Kidney (tissue), 14 donors: ENCODE data around the gene PRR33. TPM values are rescaled to one million over a fixed set of nuclear protein-coding genes. Genes with fewer than 3 reads are reported as not detected.
A peak's percentile ranks its signal among the peaks of the same experiment; 100 is the strongest.

Source experiments
- DNase-seq, 5 donors: peaks; one replicate each; pipeline ENCODE4 v3.0.0-alpha.2; 2013 to 2020
- FAIRE-seq: peaks from 2 replicates; lab custom pipeline; 2012; peaks lifted over from hg19 to GRCh38; lab: Jason Lieb, UNC
- H3K27ac ChIP-seq, 2 donors: one replicate each; pipeline ENCODE4 v1.7.0; 2013; ENCODE audit warnings: low read depth in 2 of 2, low read length in 2 of 2, inconsistent platforms in 1 of 2
- H3K27me3 ChIP-seq: one replicate; pipeline ENCODE4 v1.7.1; 2013; ENCODE audit warnings: low read length, inconsistent platforms; ENCODE audit not compliant: control insufficient read depth, insufficient read depth
- H3K36me3 ChIP-seq, 3 donors: one replicate each; pipeline versions ENCODE4 v1.7.0 to v1.7.1; 2013; ENCODE audit warnings: low read length in 3 of 3, control low read depth in 1 of 3, inconsistent platforms in 1 of 3; ENCODE audit not compliant: insufficient read depth in 3 of 3, control insufficient read depth in 2 of 3
- H3K4me1 ChIP-seq, 3 donors: one replicate each; pipeline versions ENCODE4 v1.7.0 to v1.7.1; 2013; ENCODE audit warnings: low read length in 3 of 3, inconsistent platforms in 1 of 3, low read depth in 1 of 3; ENCODE audit not compliant: control insufficient read depth in 2 of 3, insufficient read depth in 2 of 3
- H3K4me3 ChIP-seq, 3 donors: one replicate each; pipeline versions ENCODE4 v1.7.0 to v1.8.1; 2013; ENCODE audit warnings: low read length in 3 of 3, control low read depth in 1 of 3, inconsistent platforms in 1 of 3
- H3K9ac ChIP-seq, 3 donors: one replicate each; pipeline versions ENCODE4 v1.7.0 to v1.7.1; 2013; ENCODE audit warnings: low read length in 3 of 3, control low read depth in 1 of 3, inconsistent platforms in 1 of 3
- H3K9me3 ChIP-seq, 3 donors: one replicate each; pipeline versions ENCODE4 v1.7.0 to v1.7.1; 2013; ENCODE audit warnings: low read length in 3 of 3, control low read depth in 1 of 3, inconsistent platforms in 1 of 3; ENCODE audit not compliant: control insufficient read depth in 2 of 3, insufficient read depth in 1 of 3
- CTCF ChIP-seq: IDR thresholded peaks from 3 replicates; pipeline ENCODE4 v1.5.1; 2012; ENCODE audit warnings: mild to moderate bottlenecking, moderate library complexity, borderline replicate concordance; ENCODE audit not compliant: insufficient read depth; ENCODE audit errors: extremely low read depth
- intact Hi-C: fragments of 100-400 bp; cut with DNase I; formaldehyde crosslinking; loops from one replicate; pipeline ENCODE4 v1.11.1; 2022
- polyA plus RNA-seq: library from polyadenylated mRNA; stranded (reverse); fragments of 350-450 nt; fragmentation: Illumina TruSeq; extraction: RNeasy Lipid Tissue Mini Kit (QIAGEN cat#74804); gene quantifications from one replicate; pipeline ENCODE4 v1.2.3, GENCODE V29; 2014; ENCODE audit warnings: low read depth, low replicate concordance; ENCODE audit not compliant: insufficient read depth
- total RNA-seq: library from RNA; stranded (reverse); fragmentation: NEBNext Ultra II Directional; extraction: Animal tissue kit (Norgen Biotek cat#: 25700); gene quantifications from one replicate; pipeline ENCODE4 v1.2.1, GENCODE V29; 2021
- donor health status: control.
- donor health status: control.
- donor health status: control.
- donor health status: control.
- donor health status: control.
- donor health status: DM: yes; HTN: yes; CAD: no.
- donor health status: Normal renal cell carcinoma (clear cell type).

Gene PRR33
- total and polyA plus RNA-seq, 2 donors from 2014 or later = not detected

DNA sequence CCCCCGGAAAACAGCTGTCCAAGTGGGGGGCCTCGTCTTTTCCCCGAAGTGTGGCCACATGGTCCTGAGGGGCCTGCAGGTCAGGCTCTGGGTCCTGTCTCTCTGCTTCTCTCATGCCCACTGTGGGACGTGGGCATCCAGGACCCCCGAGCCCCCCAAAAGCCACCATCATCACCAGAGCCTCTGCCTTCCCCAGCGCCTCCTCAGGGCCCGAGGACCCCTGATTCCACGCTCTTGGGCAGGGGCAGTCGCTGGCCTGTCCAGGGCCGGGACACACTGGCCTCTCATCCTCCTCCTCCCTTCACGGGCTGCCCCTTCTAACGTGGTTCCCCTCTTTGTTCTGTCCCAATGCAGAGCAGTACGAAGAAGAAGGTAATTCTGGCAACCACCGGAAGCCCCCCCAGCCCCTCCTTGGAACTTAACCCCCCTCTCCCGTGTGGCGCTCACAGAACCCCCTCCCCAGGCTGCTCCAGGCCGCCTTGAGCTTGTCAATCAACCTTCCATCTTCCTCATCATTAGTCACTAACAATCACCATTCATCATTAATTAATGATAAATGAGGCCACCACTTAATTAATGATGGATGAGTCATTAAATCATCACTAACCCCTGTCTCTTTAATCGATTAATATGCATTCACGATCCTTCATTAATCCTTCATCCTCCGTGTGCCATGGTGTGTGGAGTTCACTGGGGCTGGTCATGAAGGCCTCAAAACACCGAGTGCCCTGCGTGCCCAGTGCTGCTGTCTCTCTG lies 31.7 kb upstream of the PRR33 start:
- H3K4me3 ChIP-seq = no peak overlapping the region
- no peak overlapping the region for H3K27ac ChIP-seq
- peak in 1 of 5 donors; percentile 36 for DNase-seq
- H3K36me3 ChIP-seq = no peaks in the 10 kb centered on the region
- H3K9me3 ChIP-seq = no peaks in the 10 kb centered on the region
- no peaks in the 10 kb centered on the region for H3K4me1 ChIP-seq
- no peak overlapping the region for H3K9ac ChIP-seq
- intact Hi-C loops = no loop called here
- H3K27me3 ChIP-seq = no peaks in the 10 kb centered on the region
- no peak for FAIRE-seq
- no peak for TF ChIP-seq CTCF

- Histone ChIP-seq H3K27me3 (no peaks in the 10 kb centered on the region), H3K9ac (no peak overlapping the region), H3K4me3 (no peak overlapping the region), H3K27ac (no peak overlapping the region), H3K4me1 (no peaks in the 10 kb centered on the region), H3K36me3 (no peaks in the 10 kb centered on the region), H3K9me3 (no peaks in the 10 kb centered on the region)
- no peak for TF ChIP-seq CTCF
- FAIRE-seq = no peak
- DNase-seq = peak in 2 of 5 donors; percentile 49 to 55
- intact Hi-C loops = no loop called here
Measured at GRCh38 chr11:1922481-1923081, 30.9 kb upstream of the PRR33 start.

DNA sequence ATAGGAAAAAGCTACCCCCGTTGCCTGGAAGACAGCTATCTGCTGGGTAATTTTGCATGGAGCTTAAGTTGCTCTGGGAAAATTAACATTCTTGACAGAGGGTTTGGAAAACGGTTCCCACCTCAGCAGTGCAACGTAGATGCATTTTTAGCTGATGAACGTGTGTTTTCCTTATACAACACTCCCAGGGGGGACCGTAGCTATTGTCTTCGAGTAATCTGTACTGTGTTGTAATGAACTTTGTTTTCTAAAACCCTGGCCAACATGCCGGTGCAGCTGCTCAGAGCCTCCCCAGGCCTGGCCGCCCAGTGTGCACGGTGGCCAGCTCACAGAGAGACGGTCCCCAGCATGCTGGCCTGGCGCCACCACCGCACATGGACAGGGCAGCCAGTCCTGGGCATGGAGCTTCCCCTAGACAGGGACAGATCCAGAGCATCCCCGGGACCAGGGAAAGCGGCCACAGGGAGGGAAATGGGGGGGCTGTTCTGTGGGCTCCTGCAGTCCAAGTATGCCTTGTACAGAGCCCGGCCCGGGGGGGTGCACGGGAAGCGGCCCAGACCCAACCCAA lies 30.0 kb upstream of the PRR33 start:
- Histone ChIP-seq H3K4me1 (no peaks in the 10 kb centered on the region), H3K4me3 (no peak overlapping the region), H3K27ac (no peak overlapping the region), H3K9me3 (no peaks in the 10 kb centered on the region), H3K9ac (no peak overlapping the region), H3K36me3 (no peaks in the 10 kb centered on the region), H3K27me3 (no peaks in the 10 kb centered on the region)
- FAIRE-seq (no peak), DNase-seq (no peak)
- intact Hi-C loops = no loop called here
- TF ChIP-seq CTCF = no peak
